Tibial nerve (tissue), 4 donors: ENCODE measurements around the gene ATP5F1D. TPM values are rescaled to one million over a fixed set of nuclear protein-coding genes. Genes with fewer than 3 reads are reported as not detected.
A peak's percentile ranks its signal among the peaks of the same experiment; 100 is the strongest.

Experiments
- DNase-seq, 2 donors: peaks; one replicate each; pipeline ENCODE4 v3.0.0-alpha.2; 2019; ENCODE audit warnings: low spot score in 2 of 2
- H3K27ac ChIP-seq, 4 donors: fragments of 200-600 bp; sonication (generic) in 3 of 4; one replicate each; pipeline ENCODE4 v1.5.1; 2017 to 2019; ENCODE audit warnings: mild to moderate bottlenecking in 1 of 4
- H3K27me3 ChIP-seq, 2 donors: fragments of 200-600 bp; sonication (generic) in 1 of 2; one replicate each; pipeline versions ENCODE4 v1.5.1 to v1.6.0; 2017 to 2019
- H3K36me3 ChIP-seq, 3 donors: fragments of 200-600 bp; sonication (generic); one replicate each; pipeline ENCODE4 v1.5.1; 2018 to 2019
- H3K4me1 ChIP-seq, 4 donors: fragments of 200-600 bp; sonication (generic) in 3 of 4; one replicate each; pipeline ENCODE4 v1.5.1; 2017 to 2019
- H3K4me3 ChIP-seq, 4 donors: fragments of 200-600 bp; sonication (generic) in 3 of 4; one replicate each; pipeline ENCODE4 v1.5.1; 2017 to 2019; ENCODE audit warnings: mild to moderate bottlenecking in 1 of 4, moderate library complexity in 1 of 4
- H3K9me3 ChIP-seq, 4 donors: fragments of 200-600 bp; sonication (generic) in 3 of 4; one replicate each; pipeline ENCODE4 v1.5.1; 2017 to 2019
- EP300 ChIP-seq, 2 donors: sonication (generic); formaldehyde crosslinking; IDR thresholded peaks; one replicate each; pipeline ENCODE4 v1.6.1; 2017; ENCODE audit warnings: antibody characterized with exemption in 2 of 2, mild to moderate bottlenecking in 1 of 2
- POLR2A ChIP-seq, 2 donors: fragments of 450-650 bp; IDR thresholded peaks; one replicate each; pipeline ENCODE4 v1.6.1; 2017; ENCODE audit warnings: antibody characterized with exemption in 2 of 2, mild to moderate bottlenecking in 2 of 2, moderate library complexity in 2 of 2
- WGBS, 2 donors: methylation state at CpG; one replicate each; pipeline ENCODE4 v1.1.5; 2018; 5-methylcytosine and 5-hydroxymethylcytosine counted together
- total RNA-seq, 4 donors: library from RNA; depleted of rRNA; stranded (reverse); fragments of >200 nt; gene quantifications; one replicate each; pipeline ENCODE4 v1.1.0, GENCODE V29; 2016
- TF ChIP-seq, protein P1 (sequence below), 5 experiments: fragments of 200-600 bp in 3 of 5; fragments of 450-650 bp in 2 of 5; sonication (generic) in 3 of 5; IDR thresholded peaks; one replicate each; pipeline ENCODE4 v1.5.1; 2016 to 2019; ENCODE audit warnings: antibody characterized with exemption in 5 of 5, mild to moderate bottlenecking in 3 of 5, moderate library complexity in 2 of 5

ATP5F1D gene
- total RNA-seq, 4 donors from 2014 or later, result 67.5 to 140 (median 127) TPM

DNA sequence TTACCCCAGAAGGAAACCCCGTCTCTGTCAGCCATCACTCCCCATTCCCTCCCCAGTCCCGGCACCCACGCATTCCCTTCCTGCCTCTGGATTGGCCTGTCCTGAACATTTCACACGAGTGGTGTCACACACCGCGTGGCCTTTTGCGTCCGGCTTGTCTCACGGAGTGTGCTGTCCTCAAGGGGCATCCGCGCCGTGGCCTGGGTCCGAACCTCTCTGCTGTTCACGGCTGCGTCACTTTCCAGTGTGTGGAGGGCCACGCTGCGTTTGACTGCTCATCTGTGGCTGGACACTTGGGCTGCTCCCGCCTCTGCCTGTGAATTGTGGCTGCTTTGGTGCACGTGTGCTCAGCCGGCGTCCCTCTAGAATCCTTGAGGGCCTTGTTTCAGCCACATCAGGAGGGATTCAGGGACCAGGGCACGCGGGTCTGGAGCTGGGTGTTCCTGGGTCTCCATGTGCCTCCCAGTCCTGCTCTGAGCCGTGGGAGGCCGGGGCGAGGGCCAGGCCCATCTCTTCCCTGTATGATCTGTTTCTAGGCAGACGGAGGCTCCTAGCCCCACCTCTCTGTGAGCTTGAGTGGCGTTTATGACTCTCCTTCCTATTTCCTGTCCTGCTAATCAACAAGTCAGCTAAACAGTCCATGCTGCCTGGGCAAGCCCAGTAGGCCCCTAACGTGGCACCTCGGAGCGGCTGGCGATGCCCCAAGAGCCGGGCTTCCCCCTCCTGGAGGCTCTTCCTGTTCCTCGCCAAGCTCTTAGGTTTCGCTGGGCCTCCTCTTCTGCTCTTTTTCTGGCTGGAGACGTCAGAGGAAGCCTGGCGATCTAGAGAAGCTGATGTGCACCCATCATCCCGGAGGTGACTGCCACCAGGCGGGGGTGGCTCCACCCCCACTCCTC, 27.9 kb upstream of the ATP5F1D start:
- Histone ChIP-seq H3K9me3 (no peaks in the 10 kb centered on the region), H3K27ac (peak overlapping the region; percentile 66 to 93 (median 90)), H3K36me3 (peaks cover 0 to 5% (median 0%) of the 10 kb centered on the region in 3 donors), H3K4me1 (peaks cover 3 to 99% (median 78%) of the 10 kb centered on the region in 4 donors), H3K27me3 (no peaks in the 10 kb centered on the region), H3K4me3 (peak overlapping the region in 1 of 4 donors; percentile 3)
- peak in 1 of 2 donors; percentile 37 for DNase-seq
- TF ChIP-seq, protein P1, sequence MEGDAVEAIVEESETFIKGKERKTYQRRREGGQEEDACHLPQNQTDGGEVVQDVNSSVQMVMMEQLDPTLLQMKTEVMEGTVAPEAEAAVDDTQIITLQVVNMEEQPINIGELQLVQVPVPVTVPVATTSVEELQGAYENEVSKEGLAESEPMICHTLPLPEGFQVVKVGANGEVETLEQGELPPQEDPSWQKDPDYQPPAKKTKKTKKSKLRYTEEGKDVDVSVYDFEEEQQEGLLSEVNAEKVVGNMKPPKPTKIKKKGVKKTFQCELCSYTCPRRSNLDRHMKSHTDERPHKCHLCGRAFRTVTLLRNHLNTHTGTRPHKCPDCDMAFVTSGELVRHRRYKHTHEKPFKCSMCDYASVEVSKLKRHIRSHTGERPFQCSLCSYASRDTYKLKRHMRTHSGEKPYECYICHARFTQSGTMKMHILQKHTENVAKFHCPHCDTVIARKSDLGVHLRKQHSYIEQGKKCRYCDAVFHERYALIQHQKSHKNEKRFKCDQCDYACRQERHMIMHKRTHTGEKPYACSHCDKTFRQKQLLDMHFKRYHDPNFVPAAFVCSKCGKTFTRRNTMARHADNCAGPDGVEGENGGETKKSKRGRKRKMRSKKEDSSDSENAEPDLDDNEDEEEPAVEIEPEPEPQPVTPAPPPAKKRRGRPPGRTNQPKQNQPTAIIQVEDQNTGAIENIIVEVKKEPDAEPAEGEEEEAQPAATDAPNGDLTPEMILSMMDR (IDR thresholded peaks at IDR 0.05), result no peak
- TF ChIP-seq EP300 (IDR thresholded peaks at IDR 0.05) (peak in 1 of 2 donors; percentile 47), POLR2A (IDR thresholded peaks at IDR 0.05) (no peak)
- 63 to 69% methylated on average over 37 to 39 of the region's 39 CpGs for WGBS, 2 donors

DNA sequence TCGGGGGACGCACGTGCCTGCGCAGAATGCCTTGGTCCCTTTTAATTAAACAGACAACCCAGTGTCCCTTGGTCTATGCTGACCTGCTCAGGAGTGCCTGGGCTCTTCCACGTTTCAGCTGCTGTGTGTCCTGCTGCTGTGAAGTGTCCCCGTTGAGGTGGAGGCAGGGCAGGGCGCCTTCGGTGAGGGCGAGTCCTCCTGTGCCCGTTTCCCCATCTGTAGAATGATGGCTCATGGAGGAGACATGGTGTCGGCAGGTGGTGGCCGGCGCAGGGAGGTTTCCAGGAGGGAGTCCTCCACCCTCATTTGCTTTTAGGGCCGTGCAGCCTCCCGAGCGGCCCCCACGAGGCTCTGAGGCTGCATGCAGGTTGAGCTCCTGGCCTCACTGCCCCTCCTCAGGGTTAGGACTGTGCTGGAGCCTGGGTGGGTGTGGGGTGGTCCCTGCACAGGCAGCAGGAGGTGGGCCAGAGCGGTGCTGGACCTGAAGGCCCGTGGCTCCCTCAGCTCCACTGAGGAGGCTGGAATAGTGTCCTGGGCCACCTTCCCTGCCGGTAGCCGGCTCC, 27.2 kb upstream of the ATP5F1D start:
- Histone ChIP-seq H3K4me3 (no peak overlapping the region), H3K4me1 (peaks cover 3 to 98% (median 71%) of the 10 kb centered on the region in 4 donors), H3K27me3 (no peaks in the 10 kb centered on the region), H3K36me3 (peaks cover 0 to 5% (median 0%) of the 10 kb centered on the region in 3 donors), H3K27ac (peak overlapping the region; percentile 66 to 93 (median 90)), H3K9me3 (no peaks in the 10 kb centered on the region)
- no peak for TF ChIP-seq POLR2A (IDR thresholded peaks at IDR 0.05)
- TF ChIP-seq, protein P1 (IDR thresholded peaks at IDR 0.05), result no peak
- TF ChIP-seq EP300 (IDR thresholded peaks at IDR 0.05), result no peak
- no peak for DNase-seq
- WGBS, 2 donors, result 47 to 68% methylated on average over 11 to 19 of the region's 21 CpGs

DNA sequence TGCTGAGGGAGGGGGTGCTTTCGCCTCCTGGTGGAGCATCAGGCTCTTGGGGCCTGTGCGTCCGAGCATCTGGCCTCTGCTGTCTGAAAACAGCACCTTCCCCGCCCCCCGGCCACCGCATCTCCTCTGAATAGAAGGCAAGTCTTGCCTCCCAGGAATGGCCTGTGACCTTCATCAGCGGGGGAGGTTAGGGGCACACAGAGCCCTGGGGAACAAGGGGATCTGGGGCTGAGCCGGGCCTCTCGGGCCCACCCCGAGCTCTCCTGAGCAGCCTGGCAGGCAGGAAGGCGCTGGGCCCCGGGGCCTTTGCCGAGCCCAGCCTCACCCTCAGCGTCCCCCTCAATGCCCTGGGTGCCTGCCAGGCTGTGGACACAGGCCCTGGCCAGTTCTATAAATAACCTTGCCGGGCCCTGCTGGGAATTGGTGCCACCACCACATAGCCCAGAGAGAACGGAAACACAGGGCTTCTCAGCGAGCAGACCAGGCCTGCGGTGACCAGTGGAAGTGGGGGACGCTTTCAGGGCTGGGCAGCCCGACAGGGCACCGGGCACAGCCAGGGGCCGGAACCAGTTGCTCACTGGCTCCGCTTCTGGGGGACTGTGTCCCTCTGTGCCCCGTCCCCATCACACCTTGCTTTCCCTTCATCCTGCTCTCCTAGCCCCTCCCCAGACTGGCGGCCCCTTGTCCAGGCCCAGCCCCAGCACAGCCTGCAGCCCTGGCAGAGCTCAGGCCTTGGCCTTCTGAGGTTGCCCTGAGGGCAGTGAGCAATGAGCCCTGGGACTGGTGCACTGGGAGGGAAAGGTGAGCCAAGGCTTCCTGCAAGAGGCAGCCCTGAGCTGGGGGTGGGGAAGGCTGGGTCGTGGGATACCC, 26.5 kb upstream of the ATP5F1D start:
- Histone ChIP-seq H3K4me1 (peaks cover 3 to 97% (median 64%) of the 10 kb centered on the region in 4 donors), H3K27me3 (no peaks in the 10 kb centered on the region), H3K36me3 (peaks cover 0 to 9% (median 0%) of the 10 kb centered on the region in 3 donors), H3K4me3 (no peak overlapping the region), H3K9me3 (no peaks in the 10 kb centered on the region), H3K27ac (peak overlapping the region; percentile 66 to 93 (median 90))
- no peak for TF ChIP-seq POLR2A (IDR thresholded peaks at IDR 0.05)
- peak in 1 of 2 donors; percentile 44 for TF ChIP-seq EP300 (IDR thresholded peaks at IDR 0.05)
- no peak for DNase-seq
- WGBS, 2 donors, result 49 to 55% methylated on average over 3 to 26 of the region's 26 CpGs

DNA sequence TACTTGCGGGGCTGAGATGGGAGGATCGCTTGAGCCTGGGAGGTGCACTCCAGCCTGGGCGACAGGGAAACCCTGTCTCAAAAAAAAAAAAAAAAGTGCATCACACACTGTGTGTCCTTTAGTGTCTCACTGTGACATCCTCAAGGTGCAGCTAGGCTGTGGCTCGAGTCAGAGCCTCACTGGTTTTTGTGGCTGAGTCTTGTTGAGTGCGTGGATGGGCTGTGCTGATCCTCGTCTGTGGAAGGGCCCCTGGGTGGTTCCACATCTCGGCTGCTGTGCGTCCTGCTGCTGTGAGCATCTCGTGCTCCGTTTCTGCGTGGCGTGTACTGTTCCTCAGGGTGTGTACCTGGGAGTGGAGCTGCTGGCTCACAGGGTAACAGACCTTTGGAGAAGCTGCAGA, 24.8 kb upstream of the ATP5F1D start:
- WGBS, 2 donors, result 84 to 90% methylated on average over 10 to 12 of the region's 12 CpGs
- H3K9me3 ChIP-seq, result no peaks in the 10 kb centered on the region
- peaks cover 0 to 26% (median 13%) of the 10 kb centered on the region in 3 donors for H3K36me3 ChIP-seq
- H3K27me3 ChIP-seq, result no peaks in the 10 kb centered on the region
- H3K4me3 ChIP-seq, result no peak overlapping the region
- no peak for DNase-seq
- H3K4me1 ChIP-seq, result peaks cover 3 to 97% (median 60%) of the 10 kb centered on the region in 4 donors
- H3K27ac ChIP-seq, result peak overlapping the region in 3 of 4 donors; percentile 66 to 93 (median 91)
- TF ChIP-seq EP300 (IDR thresholded peaks at IDR 0.05) (no peak), POLR2A (IDR thresholded peaks at IDR 0.05) (no peak)
- TF ChIP-seq, protein P1 (IDR thresholded peaks at IDR 0.05), result no peak

DNA sequence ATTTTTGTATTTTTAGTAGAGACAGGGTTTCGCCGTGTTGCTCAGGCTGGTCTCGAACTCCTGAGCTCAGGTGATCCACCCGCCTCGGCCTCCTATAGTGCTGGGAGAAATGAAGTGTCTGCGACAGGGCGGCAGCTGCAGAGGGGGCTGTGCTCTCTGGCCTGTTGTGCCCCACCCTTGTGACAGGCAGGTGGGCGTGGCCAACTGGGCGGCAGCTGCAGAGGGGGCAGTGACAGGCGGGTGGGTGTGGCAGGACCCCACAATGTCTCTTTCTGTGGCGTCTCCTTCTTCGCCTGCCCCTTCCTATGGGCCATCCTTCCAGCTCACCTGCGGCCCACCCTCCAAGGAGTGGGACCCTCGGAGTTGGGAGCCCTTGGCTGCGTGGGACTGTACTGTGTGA, 24.2 kb upstream of the ATP5F1D start:
- 80 to 84% methylated on average over 15 of the region's 15 CpGs for WGBS, 2 donors
- H3K27ac ChIP-seq, result peak overlapping the region in 3 of 4 donors; percentile 22 to 93 (median 91)

More for the DNA sequence above, 24.2 kb upstream of the ATP5F1D start:
- no peak overlapping the region for H3K4me3 ChIP-seq
- no peaks in the 10 kb centered on the region for H3K27me3 ChIP-seq
- H3K4me1 ChIP-seq, result peaks cover 3 to 97% (median 63%) of the 10 kb centered on the region in 4 donors
- H3K36me3 ChIP-seq, result peaks cover 0 to 31% (median 13%) of the 10 kb centered on the region in 3 donors
- TF ChIP-seq EP300 (IDR thresholded peaks at IDR 0.05) (no peak), POLR2A (IDR thresholded peaks at IDR 0.05) (no peak)
- TF ChIP-seq, protein P1 (IDR thresholded peaks at IDR 0.05), result no peak
- DNase-seq, result no peak
- H3K9me3 ChIP-seq, result no peaks in the 10 kb centered on the region
